Erythroblast (primary cell): Measurements from ENCODE around the gene DBN1.
A peak's percentile ranks its signal among the peaks of the same experiment; 100 is the strongest.

Experiments
- DNase-seq, 2 experiments: peaks; one replicate each; lab custom pipeline; 2025; lab: John Stamatoyannopoulos, UW
- GATA1 ChIP-seq: IDR thresholded peaks from 2 replicates; pipeline ENCODE4 v1.6.1; 2011; ENCODE audit warnings: low read depth, mild to moderate bottlenecking, control low read depth, low read length, moderate library complexity
- POLR2A ChIP-seq: IDR thresholded peaks from 2 replicates; pipeline ENCODE4 v1.6.1; 2011; ENCODE audit warnings: mild to moderate bottlenecking, low read length

The DBN1 gene

DNA sequence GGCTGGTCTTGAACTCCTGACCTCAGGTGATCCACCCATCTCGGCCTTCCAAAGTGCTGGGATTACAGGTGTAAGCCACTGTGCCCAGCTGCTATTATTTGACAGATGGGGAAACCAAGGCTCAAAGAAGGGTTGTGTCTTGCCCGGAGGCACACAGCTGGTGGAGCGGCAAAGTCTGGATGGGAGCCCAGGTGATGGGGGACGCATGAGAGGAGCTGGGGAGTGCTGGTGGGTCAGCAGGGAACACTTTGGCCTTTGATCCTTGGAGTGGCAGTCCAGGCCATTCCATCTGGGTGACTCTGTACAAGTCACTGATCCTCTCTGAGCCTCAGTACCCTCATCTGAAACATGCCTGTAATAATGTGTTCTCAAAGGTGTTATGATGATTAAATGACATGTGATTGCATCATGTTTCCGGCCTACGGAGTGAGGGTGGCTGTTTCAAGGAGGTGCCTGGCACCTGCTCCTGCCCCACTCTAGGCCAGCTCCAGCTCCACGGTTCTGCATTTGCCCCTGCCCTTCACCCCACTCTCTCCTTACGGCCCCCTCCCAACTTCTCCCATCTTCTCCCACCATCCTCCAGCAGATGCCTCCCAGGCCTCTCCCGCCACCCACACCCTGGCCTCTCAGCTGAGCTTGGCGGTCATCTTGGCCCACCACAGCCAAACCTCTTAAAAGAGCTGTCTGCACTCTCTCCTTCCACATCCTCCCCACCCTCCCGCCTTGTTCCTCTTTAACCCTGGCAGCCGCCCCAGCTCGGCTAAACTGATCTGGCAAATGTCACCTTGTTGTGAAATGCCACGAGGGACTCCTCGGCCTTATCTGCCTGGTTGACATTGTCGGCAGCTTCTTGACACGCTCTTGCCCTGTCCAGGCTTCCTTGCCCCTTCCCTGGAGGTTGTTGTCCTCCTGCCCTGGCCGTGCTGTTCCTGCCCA is 5.5 kb upstream of the DBN1 start:
- DNase-seq: peak; percentile 92 to 95
- TF ChIP-seq POLR2A (peak; percentile 34), GATA1 (peak; percentile 69)

GRCh38 chr5:177477701-177478477 is 4.5 kb upstream of the DBN1 start:
- DNase-seq: no peak
- TF ChIP-seq GATA1 (no peak), POLR2A (no peak)

DNA sequence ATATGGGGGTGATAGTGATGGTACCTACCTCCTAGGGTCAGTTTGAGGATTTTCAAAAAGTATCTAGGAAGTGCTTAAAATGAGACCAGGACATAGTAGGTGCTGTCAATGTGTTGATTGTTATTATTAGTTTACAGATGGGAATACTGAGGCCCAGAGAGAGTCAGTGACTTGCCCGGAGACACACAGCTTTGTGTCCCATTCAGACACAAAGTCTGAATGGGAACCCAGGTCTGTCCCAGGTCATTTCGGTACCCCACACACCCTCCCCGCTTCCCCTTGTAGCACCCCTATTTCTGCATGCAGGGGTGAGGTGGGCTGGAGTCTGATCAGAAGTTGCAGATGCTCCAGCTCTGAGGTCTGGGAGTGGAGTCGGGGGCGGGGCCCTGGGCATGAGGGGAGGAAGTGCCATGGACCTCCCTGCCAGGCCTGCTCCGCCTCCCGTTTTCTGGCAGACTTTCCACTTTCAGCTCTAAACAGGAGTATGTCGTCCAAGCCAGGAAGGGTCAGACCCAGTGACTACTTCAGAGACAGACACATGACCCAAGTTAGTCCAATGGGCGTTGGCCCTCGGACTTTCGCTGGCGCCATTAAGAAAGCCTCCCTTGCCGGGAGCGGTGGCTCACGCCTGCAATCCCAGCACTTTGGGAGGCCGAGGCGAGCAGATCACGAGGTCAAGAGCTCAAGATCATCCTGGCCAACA is 3.2 kb upstream of the DBN1 start:
- TF ChIP-seq POLR2A (no peak), GATA1 (no peak)
- DNase-seq: no peak

GRCh38 chr5:177475563-177476427 is 2.4 kb upstream of the DBN1 start:
- DNase-seq: no peak
- TF ChIP-seq GATA1 (no peak), POLR2A (no peak)

DNA sequence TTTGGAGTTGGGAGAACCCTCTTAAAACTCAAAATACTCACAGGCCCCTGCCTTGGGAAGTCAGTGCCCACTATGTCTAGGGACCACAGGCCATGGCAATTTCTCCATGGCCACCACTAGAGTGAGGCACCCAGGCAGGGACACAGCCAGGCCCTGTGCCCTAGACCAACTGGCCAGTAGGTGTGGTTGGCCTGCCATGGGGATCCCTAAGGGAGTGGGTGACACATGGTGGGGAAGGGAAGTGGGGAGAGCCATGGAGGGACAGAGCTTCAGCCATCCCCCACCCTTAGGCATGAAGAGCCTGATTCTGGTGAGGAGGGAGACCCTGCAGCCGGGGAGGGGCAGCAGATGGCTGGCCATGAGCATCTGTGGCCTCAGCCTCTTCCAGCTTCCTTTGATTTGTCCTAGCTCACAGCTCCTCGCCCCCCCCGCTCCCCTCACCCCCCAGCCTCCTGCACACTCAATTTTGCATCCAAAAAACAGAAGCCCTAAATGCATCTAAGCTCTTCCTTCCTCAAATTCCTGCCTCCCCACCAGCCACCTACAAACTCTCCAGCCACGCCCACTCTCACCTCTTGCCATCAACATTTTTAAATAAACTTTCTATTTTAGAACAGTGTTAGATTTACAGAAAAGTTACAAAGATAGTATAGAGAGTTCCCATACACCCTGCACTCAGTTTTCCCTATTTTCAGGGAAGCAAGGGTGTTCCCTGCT is 1.6 kb upstream of the DBN1 start:
- TF ChIP-seq GATA1: no peak
- TF ChIP-seq POLR2A: no peak
- no peak for DNase-seq

- TF ChIP-seq GATA1 (no peak), POLR2A (no peak)
- no peak for DNase-seq
These were observed 605 bp upstream of the DBN1 start for GRCh38 chr5:177474002-177474476.

GRCh38 chr5:177472460-177473442 is 683 bp downstream of the DBN1 start:
- TF ChIP-seq POLR2A: no peak
- no peak for TF ChIP-seq GATA1
- DNase-seq: no peak

DNA sequence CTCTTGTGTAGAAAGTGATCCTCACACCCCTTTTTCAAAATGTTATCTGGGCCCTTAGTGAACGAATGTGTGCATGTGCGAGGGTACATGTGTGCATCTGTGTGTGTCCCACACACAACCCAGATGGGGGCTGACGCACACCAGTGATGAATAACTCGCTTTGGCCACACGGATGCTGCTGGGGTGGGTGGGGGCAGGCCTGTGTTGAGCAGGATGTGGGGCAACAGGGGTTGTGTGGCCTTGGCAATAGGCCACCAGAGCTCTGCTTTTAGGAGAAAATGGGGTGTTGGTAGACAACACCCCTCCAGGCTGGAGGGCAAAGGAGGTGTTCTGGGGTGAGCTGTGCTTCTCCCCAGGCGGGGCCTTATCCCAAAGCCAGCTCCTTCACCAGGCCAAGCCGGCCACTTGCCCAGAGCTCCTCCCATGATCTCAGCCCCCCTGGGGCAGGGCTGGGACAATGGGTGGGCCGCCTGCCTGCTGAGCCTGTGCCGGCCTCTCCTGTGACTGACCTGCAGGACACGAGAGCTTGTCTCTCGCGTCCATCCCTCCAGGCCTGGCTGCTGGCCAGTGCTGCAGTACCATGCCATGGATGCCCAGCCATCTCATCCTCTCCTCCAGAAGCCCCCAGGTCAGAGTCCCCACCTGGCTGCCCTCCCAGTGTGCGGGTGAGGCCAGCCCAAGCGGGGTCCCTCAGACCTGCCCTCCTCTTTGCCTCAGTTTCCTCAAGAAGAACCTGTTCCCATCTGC is 1.7 kb downstream of the DBN1 start:
- TF ChIP-seq GATA1: no peak
- TF ChIP-seq POLR2A: no peak
- no peak for DNase-seq

GRCh38 chr5:177470759-177471536 is 2.5 kb downstream of the DBN1 start:
- TF ChIP-seq GATA1 (no peak), POLR2A (no peak)
- DNase-seq: no peak
